Measurements from ENCODE around the gene CCDC188. TPM values are rescaled to one million over a fixed set of nuclear protein-coding genes. Genes with fewer than 3 reads are reported as not detected.

CCDC188 gene
- total RNA-seq, 6 donors from 2014 or later, result 0.46 to 2.1 (median 1.2) TPM

GRCh38 chr22:20154602-20155187, 3.8 kb upstream of the CCDC188 start:
- WGBS, 2 donors, result 67% methylated on average over 10 to 14 of the region's 14 CpGs
- Histone ChIP-seq H3K4me3 (peak overlapping the region in 3 of 4 donors; percentile 18 to 36 (median 30)), H3K27ac (peak overlapping the region in 1 of 4 donors; percentile 35), H3K4me1 (peaks cover 0 to 9% (median 5%) of the 10 kb centered on the region in 4 donors), H3K27me3 (peaks cover 0 to 6% (median 0%) of the 10 kb centered on the region in 4 donors), H3K36me3 (no peaks in the 10 kb centered on the region), H3K9me3 (no peaks in the 10 kb centered on the region)
- DNase-seq (peak in 1 of 2 donors; percentile 76), ATAC-seq (ENCODE audit: low FRiP score in 2 of 2) (no peak)
- TF ChIP-seq POLR2A (IDR thresholded peaks at IDR 0.05) (no peak), EP300 (IDR thresholded peaks at IDR 0.05) (no peak), CTCF (IDR thresholded peaks at IDR 0.05) (no peak), POLR2AphosphoS5 (IDR thresholded peaks at IDR 0.05) (no peak)

- Histone ChIP-seq H3K9me3 (no peaks in the 10 kb centered on the region), H3K27me3 (peaks cover 0 to 6% (median 0%) of the 10 kb centered on the region in 4 donors), H3K36me3 (no peaks in the 10 kb centered on the region), H3K4me1 (peaks cover 0 to 9% (median 5%) of the 10 kb centered on the region in 4 donors), H3K27ac (no peak overlapping the region), H3K4me3 (no peak overlapping the region)
- ATAC-seq (ENCODE audit: low FRiP score in 2 of 2), result no peak
- TF ChIP-seq CTCF (IDR thresholded peaks at IDR 0.05), result no peak
- no peak for TF ChIP-seq POLR2AphosphoS5 (IDR thresholded peaks at IDR 0.05)
- TF ChIP-seq POLR2A (IDR thresholded peaks at IDR 0.05), result no peak
- TF ChIP-seq EP300 (IDR thresholded peaks at IDR 0.05), result no peak
- 73 to 80% methylated on average over 15 to 16 of the region's 16 CpGs for WGBS, 2 donors
- peak in 1 of 2 donors; percentile 41 for DNase-seq
Observed at GRCh38 chr22:20153945-20154344, 3.1 kb upstream of the CCDC188 start.

GRCh38 chr22:20152464-20152890, 1.6 kb upstream of the CCDC188 start:
- no peak overlapping the region for H3K27ac ChIP-seq
- no peaks in the 10 kb centered on the region for H3K36me3 ChIP-seq
- TF ChIP-seq CTCF (IDR thresholded peaks at IDR 0.05), result no peak
- no peak for TF ChIP-seq EP300 (IDR thresholded peaks at IDR 0.05)
- TF ChIP-seq POLR2AphosphoS5 (IDR thresholded peaks at IDR 0.05), result no peak
- no peak for TF ChIP-seq POLR2A (IDR thresholded peaks at IDR 0.05)
- WGBS, 2 donors, result 80 to 86% methylated on average over 1 to 12 of the region's 14 CpGs
- DNase-seq (peak in 1 of 2 donors; percentile 69), ATAC-seq (ENCODE audit: low FRiP score in 2 of 2) (no peak)
- no peak overlapping the region for H3K4me3 ChIP-seq
- peaks cover 0 to 9% (median 5%) of the 10 kb centered on the region in 4 donors for H3K4me1 ChIP-seq
- peaks cover 0 to 6% (median 0%) of the 10 kb centered on the region in 4 donors for H3K27me3 ChIP-seq
- no peaks in the 10 kb centered on the region for H3K9me3 ChIP-seq

- H3K4me1 ChIP-seq, result peaks cover 0 to 9% (median 4%) of the 10 kb centered on the region in 4 donors
- TF ChIP-seq CTCF (IDR thresholded peaks at IDR 0.05), result no peak
- no peak for TF ChIP-seq POLR2A (IDR thresholded peaks at IDR 0.05)
- no peak for TF ChIP-seq POLR2AphosphoS5 (IDR thresholded peaks at IDR 0.05)
- no peak overlapping the region for H3K27ac ChIP-seq
- ATAC-seq (ENCODE audit: low FRiP score in 2 of 2), result no peak
- WGBS, 2 donors, result 87 to 95% methylated on average over 4 of the region's 4 CpGs
- H3K4me3 ChIP-seq, result no peak overlapping the region
- peaks cover 0 to 6% (median 0%) of the 10 kb centered on the region in 4 donors for H3K27me3 ChIP-seq
- H3K9me3 ChIP-seq, result no peaks in the 10 kb centered on the region
- H3K36me3 ChIP-seq, result no peaks in the 10 kb centered on the region
- no peak for DNase-seq
Observed at GRCh38 chr22:20151276-20151588, 377 bp upstream of the CCDC188 start.
